Fibroblast of the aortic adventitia (primary cell): ENCODE data around the gene PEAK3. TPM values are rescaled to one million over a fixed set of nuclear protein-coding genes. Genes with fewer than 3 reads are reported as not detected.

Source experiments
- DNase-seq: peaks from one replicate; pipeline ENCODE4 v3.0.0-alpha.2; 2010; ENCODE audit warnings: low read depth
- H3K4me3 ChIP-seq: 2 replicates; pipeline ENCODE4 v1.5.1; 2011; ENCODE audit warnings: low read depth, mild to moderate bottlenecking, control low read depth, low read length, moderate library complexity
- total RNA-seq: library from RNA; depleted of rRNA; stranded (reverse); fragments of >200 nt; gene quantifications from 2 replicates; pipeline ENCODE4 v1.2.3, GENCODE V29; 2012; ENCODE audit warnings: low replicate concordance
- TF ChIP-seq, protein P1 (sequence below): IDR thresholded peaks from 2 replicates; pipeline ENCODE4 v1.5.1; 2011; ENCODE audit warnings: mild to moderate bottlenecking, low read length, control low read depth, inconsistent platforms; ENCODE audit not compliant: insufficient read depth

PEAK3 gene
- total RNA-seq, 1 donor = not detected

DNA sequence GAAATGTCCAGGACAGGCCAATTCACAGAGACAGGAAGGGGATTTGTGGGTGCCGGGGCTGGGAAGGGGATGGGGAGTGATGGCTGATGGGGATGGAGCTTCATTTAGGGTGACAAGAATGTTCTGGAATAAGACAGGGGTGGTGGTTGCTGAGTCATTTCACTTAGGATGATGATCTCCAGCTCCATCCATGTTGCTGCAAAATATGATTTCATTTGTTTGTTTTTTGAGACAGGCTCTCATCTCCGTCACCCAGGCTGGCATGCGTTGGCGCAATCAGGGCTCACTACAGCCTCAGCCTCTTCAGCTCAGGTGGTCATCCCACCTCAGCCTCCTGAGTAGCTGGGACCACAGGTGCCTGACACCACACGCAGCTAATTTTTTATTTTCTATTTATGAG is 22.6 kb downstream of the PEAK3 start:
- no peak for DNase-seq
- H3K4me3 ChIP-seq = no peak overlapping the region
- TF ChIP-seq, protein P1, sequence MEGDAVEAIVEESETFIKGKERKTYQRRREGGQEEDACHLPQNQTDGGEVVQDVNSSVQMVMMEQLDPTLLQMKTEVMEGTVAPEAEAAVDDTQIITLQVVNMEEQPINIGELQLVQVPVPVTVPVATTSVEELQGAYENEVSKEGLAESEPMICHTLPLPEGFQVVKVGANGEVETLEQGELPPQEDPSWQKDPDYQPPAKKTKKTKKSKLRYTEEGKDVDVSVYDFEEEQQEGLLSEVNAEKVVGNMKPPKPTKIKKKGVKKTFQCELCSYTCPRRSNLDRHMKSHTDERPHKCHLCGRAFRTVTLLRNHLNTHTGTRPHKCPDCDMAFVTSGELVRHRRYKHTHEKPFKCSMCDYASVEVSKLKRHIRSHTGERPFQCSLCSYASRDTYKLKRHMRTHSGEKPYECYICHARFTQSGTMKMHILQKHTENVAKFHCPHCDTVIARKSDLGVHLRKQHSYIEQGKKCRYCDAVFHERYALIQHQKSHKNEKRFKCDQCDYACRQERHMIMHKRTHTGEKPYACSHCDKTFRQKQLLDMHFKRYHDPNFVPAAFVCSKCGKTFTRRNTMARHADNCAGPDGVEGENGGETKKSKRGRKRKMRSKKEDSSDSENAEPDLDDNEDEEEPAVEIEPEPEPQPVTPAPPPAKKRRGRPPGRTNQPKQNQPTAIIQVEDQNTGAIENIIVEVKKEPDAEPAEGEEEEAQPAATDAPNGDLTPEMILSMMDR = no peak

DNA sequence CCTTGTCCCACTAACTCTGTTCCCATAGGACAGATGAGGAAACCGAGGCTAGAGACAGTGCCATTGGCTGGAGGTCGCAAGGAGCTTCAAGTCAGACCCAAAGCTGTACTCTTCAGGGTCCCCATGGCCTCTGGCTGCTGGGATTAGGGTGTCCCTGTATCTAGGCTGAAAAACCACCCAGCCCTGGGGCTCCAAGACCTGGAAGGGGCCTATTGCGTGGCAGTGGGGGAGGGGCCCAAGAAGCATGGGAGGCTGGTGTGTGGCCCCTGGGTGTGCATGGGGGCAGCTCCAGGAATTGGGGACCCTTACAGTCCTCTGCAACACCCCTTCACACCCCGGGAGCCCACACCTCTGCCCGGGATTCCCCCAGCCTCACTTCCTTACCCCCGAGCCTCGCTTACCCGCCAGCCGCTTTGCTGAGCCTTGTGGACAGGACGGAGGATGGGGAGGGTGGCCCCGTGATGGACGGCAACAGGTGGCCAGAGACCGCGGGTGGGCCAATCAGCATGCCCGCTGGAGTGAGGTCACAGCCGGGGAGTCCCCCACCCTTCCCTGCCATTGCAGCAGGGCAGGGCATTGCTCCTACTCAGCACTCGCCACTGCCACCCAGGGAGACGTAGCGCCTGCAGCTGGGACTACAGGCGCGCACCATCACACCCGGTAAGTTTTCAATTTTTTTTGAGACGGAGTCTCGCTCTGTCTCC is 25.8 kb downstream of the PEAK3 start, which contains the start of gene JSRP1:
TSS of gene JSRP1 (minus strand) at position 436 of the 704 bp plus-strand sequence. CDS start 1,103 bp downstream, outside the sequence.
- DNase-seq = no peak
- TF ChIP-seq, protein P1 = no peak
- no peak within 1 kb of the TSS for H3K4me3 ChIP-seq

DNA sequence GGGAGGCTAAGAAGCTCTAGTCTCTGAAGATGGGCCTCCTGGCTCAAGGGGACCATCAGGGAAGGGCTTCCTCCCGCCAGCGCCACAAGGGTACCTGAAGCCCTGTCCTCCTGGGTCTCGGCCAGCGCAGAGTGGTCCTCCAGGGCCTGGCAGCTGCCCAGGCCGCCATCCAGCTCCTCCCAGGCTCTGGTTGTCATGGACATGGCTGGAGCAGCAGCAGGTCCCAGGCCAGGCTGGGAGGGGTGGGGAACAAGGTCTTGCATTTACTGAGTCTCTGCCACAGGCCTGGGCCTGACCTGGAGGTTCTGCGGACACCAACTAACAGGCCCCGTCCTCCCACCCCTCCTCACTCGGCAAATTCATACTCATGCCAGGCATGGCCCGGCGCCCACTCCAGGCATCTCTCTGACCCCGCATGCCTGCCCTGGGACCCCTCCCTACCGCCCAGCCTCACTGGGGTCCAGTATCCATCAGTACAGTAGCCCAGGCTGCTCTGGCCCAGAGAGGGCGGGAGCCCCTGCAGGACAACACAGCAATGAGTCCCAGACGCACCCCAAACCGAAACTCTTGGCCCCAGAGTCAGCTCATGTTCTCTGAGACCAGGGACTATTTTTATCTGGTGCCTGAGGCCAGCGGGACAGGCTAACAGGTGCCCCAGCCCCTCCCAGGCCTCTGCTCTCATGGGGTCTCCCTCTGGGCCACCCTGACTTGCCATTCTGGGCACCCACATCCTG is 26.7 kb downstream of the PEAK3 start:
- no peak for DNase-seq
- no peak overlapping the region for H3K4me3 ChIP-seq
- TF ChIP-seq, protein P1 = no peak

DNA sequence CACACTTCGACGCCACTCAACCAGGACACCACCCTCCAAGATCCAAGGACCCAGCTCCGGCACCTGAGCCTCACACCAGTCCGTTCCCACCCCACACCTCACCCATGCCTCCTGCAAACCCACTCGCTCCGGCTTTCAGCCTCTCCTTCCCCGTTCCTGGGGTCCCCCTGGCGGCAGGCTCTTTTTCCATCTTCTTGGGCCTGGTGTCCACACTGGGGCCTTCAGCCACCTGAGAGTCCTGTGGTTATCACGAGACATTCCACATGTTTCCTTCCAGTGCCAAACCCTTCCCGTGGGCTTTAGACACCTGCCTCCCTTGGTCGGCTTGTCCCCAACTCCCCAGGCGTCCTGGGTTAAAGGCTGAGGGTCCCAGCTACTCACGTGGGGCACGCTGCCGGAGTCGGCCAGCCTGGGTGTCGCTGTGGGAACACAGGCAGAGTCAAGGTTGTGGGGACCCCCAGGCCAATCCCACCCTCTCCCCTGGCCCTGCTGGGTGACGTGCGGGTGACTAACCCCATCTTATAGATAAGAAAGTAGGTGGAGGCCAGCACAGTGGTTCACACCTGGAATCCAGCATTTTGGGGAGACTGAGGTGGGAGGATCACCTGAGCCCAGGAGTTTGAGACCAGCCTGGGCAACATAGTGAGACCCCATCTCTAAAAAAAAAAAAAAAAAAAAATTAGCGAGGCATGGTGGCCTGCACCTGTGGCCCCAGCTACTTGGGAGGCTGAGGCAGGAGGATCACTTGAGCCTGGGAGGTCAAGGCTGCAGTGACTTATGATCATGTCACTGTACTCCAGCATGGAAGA is 27.7 kb downstream of the PEAK3 start:
- TF ChIP-seq, protein P1 = peak; percentile 32
- no peak for DNase-seq
- no peak overlapping the region for H3K4me3 ChIP-seq

DNA sequence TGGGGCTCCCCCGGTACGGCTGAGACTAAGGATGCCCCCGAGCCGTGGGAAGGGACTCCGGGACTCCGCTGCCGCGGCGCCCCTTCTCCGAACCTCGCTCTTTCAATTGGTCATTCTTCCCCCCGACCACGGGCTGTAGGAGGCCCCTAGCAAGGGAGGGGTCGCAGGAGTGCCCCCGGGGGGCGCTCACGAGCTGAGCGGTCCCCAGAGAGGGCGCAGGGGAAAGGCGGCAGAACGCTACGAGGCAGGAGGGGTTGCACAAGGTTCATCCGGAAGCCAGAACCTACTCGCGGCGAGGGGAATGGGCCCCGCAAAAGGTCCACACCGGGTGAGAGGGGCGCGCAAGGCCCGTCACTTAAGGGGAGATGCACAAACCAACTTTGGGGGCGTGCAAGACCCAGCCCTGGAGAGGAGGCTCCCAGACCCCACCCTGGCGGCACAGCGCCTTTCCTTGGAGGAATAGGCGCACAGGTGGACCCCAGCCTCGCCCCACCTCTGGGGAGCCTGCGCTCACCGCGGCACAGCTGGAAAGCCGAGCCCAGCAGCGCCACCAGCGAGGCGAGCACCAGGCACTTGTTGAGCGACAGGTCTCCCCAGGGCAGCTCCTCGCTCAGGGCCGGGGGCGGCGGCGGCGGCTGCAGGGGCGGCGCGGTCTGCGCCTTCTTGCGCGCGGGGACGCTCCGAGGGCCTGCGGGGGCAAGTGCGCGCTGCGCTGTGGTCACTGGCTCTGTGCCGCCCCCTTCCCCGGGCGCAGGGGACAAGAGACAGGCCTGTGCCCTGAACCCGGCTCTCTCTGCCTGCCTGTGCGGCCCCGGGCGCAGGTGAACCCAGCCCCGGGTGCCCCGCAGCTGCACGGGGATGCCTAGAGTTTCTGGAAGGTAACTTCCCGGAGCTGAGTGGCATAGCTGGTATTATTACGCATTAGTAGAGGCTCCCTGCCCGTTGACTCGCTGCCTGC is 28.6 kb downstream of the PEAK3 start:
- TF ChIP-seq, protein P1 = peak; percentile 16
- no peak for DNase-seq

DNA sequence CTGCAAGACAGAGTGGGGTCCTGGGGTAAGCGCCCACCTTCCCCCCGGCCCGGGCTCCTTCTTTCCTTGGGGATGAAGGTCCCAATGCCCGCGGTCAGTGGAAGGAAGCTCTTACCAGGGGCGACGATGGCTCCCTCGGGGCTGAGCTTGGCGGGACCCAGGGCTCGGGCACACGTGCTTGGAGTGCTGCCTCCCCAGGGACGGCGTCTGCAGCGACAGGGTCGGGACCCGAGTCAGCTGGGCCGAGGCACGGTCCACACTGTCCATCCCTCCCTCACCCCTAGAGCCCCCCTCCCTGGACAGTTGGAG is 29.2 kb downstream of the PEAK3 start:
- H3K4me3 ChIP-seq = no peak overlapping the region
- DNase-seq = no peak
- TF ChIP-seq, protein P1 = no peak

More for the DNA sequence above, 28.6 kb downstream of the PEAK3 start:
- H3K4me3 ChIP-seq = no peak overlapping the region
